ENCODE measurements around the gene ARHGAP24. TPM values are rescaled to one million over a fixed set of nuclear protein-coding genes. Genes with fewer than 3 reads are reported as not detected.

The ARHGAP24 gene
- total and polyA plus RNA-seq, 12 donors, result 6.7 to 35.5 (median 23.9) TPM

DNA sequence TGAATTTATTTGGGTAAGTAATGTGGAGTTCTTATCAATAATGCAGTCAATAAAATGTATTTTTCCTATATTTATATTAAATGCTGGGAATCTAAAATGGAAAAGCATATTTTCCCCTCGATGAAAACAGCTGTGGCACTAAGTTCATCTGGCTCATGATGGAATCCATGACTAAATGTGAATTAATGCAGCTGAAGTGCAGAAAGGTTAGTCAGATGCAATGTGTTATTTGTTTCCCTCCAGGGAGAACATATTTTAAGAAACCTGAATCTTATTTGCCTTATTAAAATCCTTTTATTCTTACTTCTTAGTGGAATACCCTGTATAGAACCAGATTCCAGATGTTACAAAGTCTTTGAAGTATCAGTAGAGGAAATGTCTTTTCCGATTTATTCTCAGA lies 247.9 kb downstream of the ARHGAP24 start:
- Histone ChIP-seq H3K27ac (peak overlapping the region in 1 of 10 donors; percentile 13), H3K36me3 (no peaks in the 10 kb centered on the region), H3K9me3 (no peaks in the 10 kb centered on the region), H3K27me3 (no peaks in the 10 kb centered on the region), H3K4me1 (peaks cover 0 to 46% (median 27%) of the 10 kb centered on the region in 9 donors), H3K4me3 (no peak overlapping the region)
- 80% methylated on average over 2 of the region's 2 CpGs for WGBS, 2 donors
- DNase-seq (no peak), ATAC-seq (no peak)
- TF ChIP-seq CTCF (IDR thresholded peaks at IDR 0.05), result no peak
- intact Hi-C loops (cut with DNase I), result no loop called here

- H3K9me3 ChIP-seq, result no peaks in the 10 kb centered on the region
- TF ChIP-seq CTCF (IDR thresholded peaks at IDR 0.05), result no peak
- H3K36me3 ChIP-seq, result no peaks in the 10 kb centered on the region
- H3K4me1 ChIP-seq, result peaks cover 0 to 55% (median 28%) of the 10 kb centered on the region in 9 donors
- WGBS, 2 donors, result 83 to 90% methylated on average over 3 of the region's 3 CpGs
- peak in 4 of 8 donors; percentile 5 to 18 (median 12) for ATAC-seq
- intact Hi-C loops (cut with DNase I), result no loop called here
- H3K4me3 ChIP-seq, result no peak overlapping the region
- no peak for DNase-seq
- H3K27ac ChIP-seq, result peak overlapping the region; percentile 32 to 90 (median 71)
- no peaks in the 10 kb centered on the region for H3K27me3 ChIP-seq
Measured at GRCh38 chr4:85724791-85725563, 250.0 kb downstream of the ARHGAP24 start.

DNA sequence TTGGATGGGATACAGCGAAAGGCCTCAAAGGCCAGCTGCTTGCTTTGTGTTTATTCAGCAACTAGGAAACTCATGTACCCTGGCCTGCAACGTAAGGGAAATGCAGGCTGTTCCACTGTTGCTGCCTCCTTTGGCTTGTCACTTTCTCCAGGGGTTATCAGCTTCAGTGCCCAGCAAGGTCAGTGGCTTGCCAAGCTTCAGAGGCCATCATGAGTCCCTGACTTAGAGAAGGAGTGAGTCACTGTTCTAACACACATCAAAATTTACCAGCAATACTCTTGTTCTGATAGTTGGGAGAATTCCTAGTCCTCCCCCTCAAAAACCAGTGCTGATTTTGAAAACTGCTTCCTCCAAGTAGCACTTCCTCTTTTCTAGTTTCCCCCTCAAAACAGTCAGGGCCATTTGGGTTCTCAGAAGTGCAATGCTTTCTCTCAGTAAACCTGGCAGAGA lies 250.8 kb downstream of the ARHGAP24 start:
- intact Hi-C loops (cut with DNase I), result no loop called here
- ATAC-seq, result peak; percentile 72 to 99 (median 92)
- WGBS, 2 donors, result 30 to 42% methylated on average over 2 of the region's 2 CpGs
- Histone ChIP-seq H3K4me3 (no peak overlapping the region), H3K9me3 (no peaks in the 10 kb centered on the region), H3K27ac (peak overlapping the region; percentile 32 to 90 (median 71)), H3K27me3 (no peaks in the 10 kb centered on the region), H3K36me3 (no peaks in the 10 kb centered on the region), H3K4me1 (peaks cover 0 to 49% (median 26%) of the 10 kb centered on the region in 9 donors)
- no peak for TF ChIP-seq CTCF (IDR thresholded peaks at IDR 0.05)
- DNase-seq, result peak; percentile 46 to 58

DNA sequence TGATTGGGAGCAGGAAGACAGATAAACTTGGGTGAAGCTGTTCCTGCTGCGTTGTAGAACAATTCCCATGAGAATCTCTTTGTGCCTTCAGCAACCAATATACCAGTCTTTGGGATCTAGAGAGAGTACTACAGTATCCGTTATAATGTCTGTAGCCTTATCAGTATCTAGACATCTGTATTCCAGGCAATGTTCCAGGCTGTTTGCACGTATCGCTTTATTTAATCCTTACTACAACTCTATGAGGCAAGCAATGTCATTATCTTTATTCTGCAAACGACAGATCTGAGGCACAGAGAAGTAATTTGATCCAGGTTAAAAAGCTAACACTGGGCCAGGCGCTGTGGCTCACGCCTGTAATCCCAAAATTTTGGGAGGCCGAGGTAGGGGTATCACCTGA lies 251.6 kb downstream of the ARHGAP24 start:
- WGBS, 2 donors, result 73 to 75% methylated on average over 8 of the region's 8 CpGs
- intact Hi-C loops (cut with DNase I), result no loop called here
- H3K27me3 ChIP-seq, result no peaks in the 10 kb centered on the region

More for the DNA sequence above, 251.6 kb downstream of the ARHGAP24 start:
- TF ChIP-seq CTCF (IDR thresholded peaks at IDR 0.05), result no peak
- H3K27ac ChIP-seq, result peak overlapping the region; percentile 6 to 90 (median 70)
- H3K4me1 ChIP-seq, result peaks cover 0 to 50% (median 26%) of the 10 kb centered on the region in 9 donors
- no peaks in the 10 kb centered on the region for H3K9me3 ChIP-seq
- no peaks in the 10 kb centered on the region for H3K36me3 ChIP-seq
- DNase-seq (no peak), ATAC-seq (no peak)
- H3K4me3 ChIP-seq, result no peak overlapping the region
